Brain pericyte (primary cell): Measurements from ENCODE around the gene GAPDH.
A peak's percentile ranks its signal among the peaks of the same experiment; 100 is the strongest.
"Not testable (repeated sequence)": the region's sequence is repeated elsewhere in the genome, so short reads cannot be mapped to it uniquely, and the experiment has no call there.

Source experiments
- DNase-seq: peaks from one replicate; pipeline ENCODE4 v3.0.0-alpha.2; 2012; ENCODE audit warnings: low read depth, low spot score

Gene GAPDH

GRCh38 chr12:6533923-6534694 is at the start of gene GAPDH:
TSS of gene GAPDH (plus strand) at chr12:6534517. CDS start at chr12:6534833, 316 bp downstream.
- peak; percentile 84 for DNase-seq

- no peak for DNase-seq
These were observed 46.1 kb upstream of the GAPDH start for GRCh38 chr12:6488240-6488639.

GRCh38 chr12:6489449-6489848 is 44.9 kb upstream of the GAPDH start:
- no peak for DNase-seq

GRCh38 chr12:6490673-6491072 is 43.6 kb upstream of the GAPDH start:
- not testable (repeated sequence) for DNase-seq

- DNase-seq = peak; percentile 71
These were observed 41.4 kb upstream of the GAPDH start, which contains the start of gene MRPL51 for GRCh38 chr12:6492838-6493496. TSS of gene MRPL51 (minus strand) at chr12:6493262. CDS start at chr12:6493136, 126 bp downstream.

GRCh38 chr12:6493497-6494257 is 40.6 kb upstream of the GAPDH start, which contains the start of gene NCAPD2:
TSS of gene NCAPD2 (plus strand) at chr12:6494102. CDS start at chr12:6495099, 997 bp downstream.
- DNase-seq = peak; percentile 86

GRCh38 chr12:6494258-6494743 is 40.0 kb upstream of the GAPDH start:
- DNase-seq = no peak

GRCh38 chr12:6494968-6495367 is 39.3 kb upstream of the GAPDH start:
- DNase-seq = no peak

- DNase-seq = not testable (repeated sequence)
These were observed 37.0 kb upstream of the GAPDH start for GRCh38 chr12:6497291-6497690.

- no peak for DNase-seq
These were observed 33.9 kb upstream of the GAPDH start for GRCh38 chr12:6500466-6500865.

- no peak for DNase-seq
These were observed 27.0 kb upstream of the GAPDH start for GRCh38 chr12:6507102-6507998.

- DNase-seq = no peak
These were observed 26.2 kb upstream of the GAPDH start for GRCh38 chr12:6508087-6508486.

- DNase-seq = no peak
These were observed 14.1 kb upstream of the GAPDH start for GRCh38 chr12:6520186-6520585.

- DNase-seq = no peak
These were observed 12.1 kb upstream of the GAPDH start for GRCh38 chr12:6522193-6522592.

- no peak for DNase-seq
These were observed 10.6 kb upstream of the GAPDH start for GRCh38 chr12:6523708-6524107.

GRCh38 chr12:6524648-6525047 is 9.7 kb upstream of the GAPDH start:
- no peak for DNase-seq

GRCh38 chr12:6526201-6526600 is 8.1 kb upstream of the GAPDH start:
- DNase-seq = no peak

GRCh38 chr12:6526766-6527525 is 7.4 kb upstream of the GAPDH start:
- no peak for DNase-seq

GRCh38 chr12:6527711-6528110 is 6.6 kb upstream of the GAPDH start:
- DNase-seq = no peak

GRCh38 chr12:6528539-6529235 is 5.6 kb upstream of the GAPDH start:
- DNase-seq = no peak
